Parathyroid adenoma (tissue), 2 donors: ENCODE data around the gene SCYGR1.

Experiments used
- H2AFZ ChIP-seq: fragments of 300-600 bp; sonication (generic); one replicate; pipeline ENCODE4 v1.7.0; 2017; ENCODE audit warnings: antibody characterized with exemption, mild to moderate bottlenecking
- H3K27ac ChIP-seq: fragments of 300-600 bp; sonication (generic); one replicate; pipeline ENCODE4 v1.7.0; 2017
- H3K27me3 ChIP-seq: fragments of 300-600 bp; sonication (generic); one replicate; pipeline ENCODE4 v1.7.0; 2017; ENCODE audit warnings: low read length; ENCODE audit not compliant: control insufficient read depth, insufficient read depth
- H3K36me3 ChIP-seq: fragments of 300-600 bp; sonication (generic); one replicate; pipeline ENCODE4 v1.7.0; 2017; ENCODE audit warnings: low read length; ENCODE audit not compliant: control insufficient read depth, insufficient read depth
- H3K4me1 ChIP-seq: fragments of 300-600 bp; sonication (generic); one replicate; pipeline ENCODE4 v1.7.0; 2017; ENCODE audit warnings: control low read depth
- H3K4me2 ChIP-seq: fragments of 300-600 bp; sonication (generic); one replicate; pipeline ENCODE4 v1.7.0; 2017; ENCODE audit warnings: low read length
- H3K4me3 ChIP-seq: fragments of 300-600 bp; sonication (generic); one replicate; pipeline ENCODE4 v1.7.0; 2017; ENCODE audit warnings: low read depth, low read length
- H3K79me2 ChIP-seq: fragments of 300-600 bp; sonication (generic); one replicate; pipeline ENCODE4 v1.7.0; 2017; ENCODE audit warnings: control low read depth
- H3K9ac ChIP-seq: fragments of 300-600 bp; sonication (generic); one replicate; pipeline ENCODE4 v1.7.0; 2017; ENCODE audit warnings: mild to moderate bottlenecking
- H3K9me3 ChIP-seq: fragments of 300-600 bp; sonication (generic); one replicate; pipeline ENCODE4 v1.7.0; 2017; ENCODE audit warnings: low read length; ENCODE audit not compliant: control insufficient read depth
- TF ChIP-seq, protein P1 (sequence below): fragments of 300-600 bp; sonication (generic); IDR thresholded peaks from one replicate; pipeline ENCODE4 v1.7.0; 2017; ENCODE audit warnings: antibody characterized with exemption, mild to moderate bottlenecking
- donor health status: primary hyperparathyroidism.

SCYGR1 gene

DNA sequence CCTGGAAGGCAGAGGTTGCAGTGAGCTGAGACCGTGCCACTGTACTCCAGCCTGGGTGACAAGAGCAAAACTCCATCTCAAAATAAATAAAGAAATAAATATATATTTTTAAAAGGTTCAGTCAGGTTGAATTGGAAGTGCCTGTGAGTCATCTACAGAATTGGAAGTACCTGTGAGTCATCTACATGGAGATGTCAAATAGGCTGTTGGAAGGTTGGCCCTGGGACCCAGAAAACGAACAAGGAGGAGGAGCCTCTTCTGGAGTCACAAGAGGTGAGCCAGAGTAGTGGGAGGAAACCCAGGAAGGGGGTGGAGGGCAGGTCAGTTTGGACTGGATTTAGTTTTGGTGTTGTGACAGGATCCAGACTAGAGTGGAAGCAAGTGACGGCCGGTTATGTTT, 15.2 kb upstream of the SCYGR1 start:
- Histone ChIP-seq H3K9ac (no peak overlapping the region), H3K27ac (no peak overlapping the region), H3K79me2 (no peaks in the 10 kb centered on the region), H3K36me3 (no peaks in the 10 kb centered on the region), H2AFZ (no peak overlapping the region), H3K4me3 (no peak overlapping the region), H3K9me3 (no peaks in the 10 kb centered on the region), H3K27me3 (no peaks in the 10 kb centered on the region), H3K4me1 (no peaks in the 10 kb centered on the region), H3K4me2 (no peak overlapping the region)
- TF ChIP-seq, protein P1, sequence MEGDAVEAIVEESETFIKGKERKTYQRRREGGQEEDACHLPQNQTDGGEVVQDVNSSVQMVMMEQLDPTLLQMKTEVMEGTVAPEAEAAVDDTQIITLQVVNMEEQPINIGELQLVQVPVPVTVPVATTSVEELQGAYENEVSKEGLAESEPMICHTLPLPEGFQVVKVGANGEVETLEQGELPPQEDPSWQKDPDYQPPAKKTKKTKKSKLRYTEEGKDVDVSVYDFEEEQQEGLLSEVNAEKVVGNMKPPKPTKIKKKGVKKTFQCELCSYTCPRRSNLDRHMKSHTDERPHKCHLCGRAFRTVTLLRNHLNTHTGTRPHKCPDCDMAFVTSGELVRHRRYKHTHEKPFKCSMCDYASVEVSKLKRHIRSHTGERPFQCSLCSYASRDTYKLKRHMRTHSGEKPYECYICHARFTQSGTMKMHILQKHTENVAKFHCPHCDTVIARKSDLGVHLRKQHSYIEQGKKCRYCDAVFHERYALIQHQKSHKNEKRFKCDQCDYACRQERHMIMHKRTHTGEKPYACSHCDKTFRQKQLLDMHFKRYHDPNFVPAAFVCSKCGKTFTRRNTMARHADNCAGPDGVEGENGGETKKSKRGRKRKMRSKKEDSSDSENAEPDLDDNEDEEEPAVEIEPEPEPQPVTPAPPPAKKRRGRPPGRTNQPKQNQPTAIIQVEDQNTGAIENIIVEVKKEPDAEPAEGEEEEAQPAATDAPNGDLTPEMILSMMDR = no peak

DNA sequence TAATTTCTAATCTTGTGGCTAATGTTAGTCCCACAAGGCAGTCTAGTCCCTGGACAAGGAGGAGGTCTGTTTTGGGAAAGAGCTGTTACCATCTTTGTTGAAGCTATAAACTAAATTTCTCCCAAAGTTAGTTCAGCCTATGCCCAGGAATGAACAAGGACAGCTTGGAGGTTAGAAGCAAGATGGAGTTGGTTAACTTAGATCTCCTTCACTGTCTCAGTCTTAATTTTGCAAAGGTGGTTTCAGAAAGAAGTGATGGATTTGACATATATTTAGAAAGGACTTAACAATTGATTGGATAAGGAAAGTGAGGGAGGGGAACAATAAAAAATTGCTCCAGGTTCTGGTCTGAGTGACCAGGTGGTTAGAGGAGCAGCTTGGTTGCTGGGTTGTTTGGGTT, 14.6 kb upstream of the SCYGR1 start:
- Histone ChIP-seq H3K27me3 (no peaks in the 10 kb centered on the region), H3K9me3 (no peaks in the 10 kb centered on the region), H3K9ac (no peak overlapping the region), H3K36me3 (no peaks in the 10 kb centered on the region), H3K27ac (no peak overlapping the region), H3K79me2 (no peaks in the 10 kb centered on the region), H2AFZ (no peak overlapping the region), H3K4me2 (no peak overlapping the region), H3K4me3 (no peak overlapping the region), H3K4me1 (no peaks in the 10 kb centered on the region)
- TF ChIP-seq, protein P1 = no peak

DNA sequence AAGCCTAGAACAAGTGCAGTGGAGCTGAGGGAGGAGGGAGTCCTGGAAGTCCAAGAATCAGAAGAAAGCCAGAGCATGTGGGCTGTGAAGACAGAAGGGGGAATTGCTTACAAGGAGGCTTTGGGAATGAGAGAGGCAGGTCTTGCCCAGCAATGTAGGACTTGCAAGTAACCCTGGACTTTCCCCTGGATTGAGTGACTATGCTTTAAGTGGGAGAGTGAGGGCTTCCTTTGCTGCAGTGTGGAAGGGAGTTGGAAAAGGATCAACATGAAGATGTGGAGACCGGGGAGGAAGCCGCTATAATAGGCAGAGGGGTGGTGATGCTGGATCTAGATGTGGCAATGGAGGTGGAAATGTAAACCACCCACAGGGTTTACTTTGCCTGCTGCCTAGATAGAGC, 13.8 kb upstream of the SCYGR1 start:
- Histone ChIP-seq H3K4me1 (no peaks in the 10 kb centered on the region), H2AFZ (no peak overlapping the region), H3K4me2 (no peak overlapping the region), H3K27ac (no peak overlapping the region), H3K9ac (no peak overlapping the region), H3K27me3 (no peaks in the 10 kb centered on the region), H3K79me2 (no peaks in the 10 kb centered on the region), H3K9me3 (no peaks in the 10 kb centered on the region), H3K36me3 (no peaks in the 10 kb centered on the region), H3K4me3 (no peak overlapping the region)
- TF ChIP-seq, protein P1 = no peak

DNA sequence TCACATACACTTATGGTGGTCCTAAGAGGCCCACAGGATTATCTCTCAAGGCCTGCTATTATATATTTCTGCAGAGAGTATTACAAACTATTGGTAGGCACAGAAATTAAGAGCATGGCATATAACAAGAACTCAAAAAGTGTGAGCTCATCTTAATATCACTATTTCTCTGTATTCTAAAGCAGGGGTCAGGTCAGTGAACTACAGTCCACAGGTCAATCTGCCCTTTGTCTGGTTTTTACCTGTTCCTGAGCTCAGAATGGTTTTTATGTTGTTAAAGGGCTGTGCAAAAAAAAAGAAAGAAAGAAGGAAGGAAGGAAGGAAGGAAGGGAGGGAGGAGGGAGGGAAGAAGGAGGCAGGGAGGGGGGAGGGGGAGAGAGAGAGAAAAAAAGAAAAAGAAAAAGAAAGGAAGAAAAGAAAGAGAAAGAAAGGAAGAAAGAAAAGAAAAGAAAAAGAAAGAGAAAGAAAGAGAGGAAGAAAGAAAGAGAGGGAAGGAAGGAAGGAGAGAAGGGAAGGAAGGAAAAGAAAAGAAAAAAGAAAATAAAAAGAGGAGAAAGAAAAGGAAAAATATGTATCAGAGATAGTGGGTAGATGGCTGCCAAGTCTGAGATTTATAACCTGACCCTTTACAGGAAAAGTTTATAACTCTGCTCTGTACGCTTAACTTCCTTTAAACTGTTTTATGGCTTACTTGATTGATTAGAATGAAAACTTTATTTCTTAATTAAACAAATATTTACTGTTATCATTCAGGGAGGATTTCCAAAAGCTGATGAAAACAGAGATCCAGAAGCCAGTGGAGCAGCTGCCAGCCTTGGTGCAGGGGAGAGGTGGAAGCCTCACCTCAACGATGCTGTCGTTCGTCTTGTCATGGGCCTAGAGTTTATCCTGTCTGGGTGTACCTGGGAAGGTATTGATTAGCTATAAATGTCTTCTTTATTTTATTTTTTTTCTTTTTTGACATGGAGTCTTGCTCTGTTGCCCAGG, 11.2 kb upstream of the SCYGR1 start:
- H3K4me2 ChIP-seq = no peak overlapping the region
- no peaks in the 10 kb centered on the region for H3K9me3 ChIP-seq
- no peaks in the 10 kb centered on the region for H3K4me1 ChIP-seq
- H3K4me3 ChIP-seq = no peak overlapping the region
- H3K27ac ChIP-seq = no peak overlapping the region
- TF ChIP-seq, protein P1 = no peak
- no peak overlapping the region for H3K9ac ChIP-seq
- no peaks in the 10 kb centered on the region for H3K27me3 ChIP-seq
- no peaks in the 10 kb centered on the region for H3K36me3 ChIP-seq
- H2AFZ ChIP-seq = no peak overlapping the region
- H3K79me2 ChIP-seq = no peaks in the 10 kb centered on the region
